Ishikawa (cell line): Measurements from ENCODE around the gene SV2B.

Experiments used
- CEBPB ChIP-seq: IDR thresholded peaks from 2 replicates; pipeline ENCODE4 v1.6.1; 2012
- CREB1 ChIP-seq: IDR thresholded peaks from 2 replicates; pipeline ENCODE4 v1.6.1; 2012; ENCODE audit warnings: low read depth
- EGR1 ChIP-seq: IDR thresholded peaks from 2 replicates; pipeline ENCODE4 v1.6.1; 2012
- EP300 ChIP-seq: IDR thresholded peaks from 2 replicates; pipeline ENCODE4 v1.6.1; 2012; ENCODE audit warnings: borderline replicate concordance
- FOXM1 ChIP-seq: IDR thresholded peaks from 2 replicates; pipeline ENCODE4 v1.6.1; 2012; ENCODE audit warnings: low read depth, borderline replicate concordance
- NFIC ChIP-seq: IDR thresholded peaks from 2 replicates; pipeline ENCODE4 v1.6.1; 2012
- RAD21 ChIP-seq: IDR thresholded peaks from 2 replicates; pipeline ENCODE4 v1.6.1; 2012; ENCODE audit warnings: low read depth
- TAF1 ChIP-seq: IDR thresholded peaks from 2 replicates; pipeline ENCODE4 v1.6.1; 2012; ENCODE audit warnings: low read depth, mild to moderate bottlenecking
- TCF12 ChIP-seq: IDR thresholded peaks from 2 replicates; pipeline ENCODE4 v1.6.1; 2012; ENCODE audit warnings: low read depth
- TEAD4 ChIP-seq: IDR thresholded peaks from 2 replicates; pipeline ENCODE4 v1.6.1; 2012
- USF1 ChIP-seq: IDR thresholded peaks from 2 replicates; pipeline ENCODE4 v1.6.1; 2012
- YY1 ChIP-seq: IDR thresholded peaks from 2 replicates; pipeline ENCODE4 v1.6.1; 2012; ENCODE audit warnings: low read depth
- TF ChIP-seq, protein P1 (sequence below): IDR thresholded peaks from 2 replicates; pipeline ENCODE4 v1.6.1; 2012; ENCODE audit warnings: low read depth, mild to moderate bottlenecking
- TF ChIP-seq, protein P2 (sequence below): IDR thresholded peaks from 2 replicates; pipeline ENCODE4 v1.6.1; 2012

GRCh38 chr15:91114301-91114700, 14.2 kb downstream of the SV2B start:
- TF ChIP-seq, protein P1, sequence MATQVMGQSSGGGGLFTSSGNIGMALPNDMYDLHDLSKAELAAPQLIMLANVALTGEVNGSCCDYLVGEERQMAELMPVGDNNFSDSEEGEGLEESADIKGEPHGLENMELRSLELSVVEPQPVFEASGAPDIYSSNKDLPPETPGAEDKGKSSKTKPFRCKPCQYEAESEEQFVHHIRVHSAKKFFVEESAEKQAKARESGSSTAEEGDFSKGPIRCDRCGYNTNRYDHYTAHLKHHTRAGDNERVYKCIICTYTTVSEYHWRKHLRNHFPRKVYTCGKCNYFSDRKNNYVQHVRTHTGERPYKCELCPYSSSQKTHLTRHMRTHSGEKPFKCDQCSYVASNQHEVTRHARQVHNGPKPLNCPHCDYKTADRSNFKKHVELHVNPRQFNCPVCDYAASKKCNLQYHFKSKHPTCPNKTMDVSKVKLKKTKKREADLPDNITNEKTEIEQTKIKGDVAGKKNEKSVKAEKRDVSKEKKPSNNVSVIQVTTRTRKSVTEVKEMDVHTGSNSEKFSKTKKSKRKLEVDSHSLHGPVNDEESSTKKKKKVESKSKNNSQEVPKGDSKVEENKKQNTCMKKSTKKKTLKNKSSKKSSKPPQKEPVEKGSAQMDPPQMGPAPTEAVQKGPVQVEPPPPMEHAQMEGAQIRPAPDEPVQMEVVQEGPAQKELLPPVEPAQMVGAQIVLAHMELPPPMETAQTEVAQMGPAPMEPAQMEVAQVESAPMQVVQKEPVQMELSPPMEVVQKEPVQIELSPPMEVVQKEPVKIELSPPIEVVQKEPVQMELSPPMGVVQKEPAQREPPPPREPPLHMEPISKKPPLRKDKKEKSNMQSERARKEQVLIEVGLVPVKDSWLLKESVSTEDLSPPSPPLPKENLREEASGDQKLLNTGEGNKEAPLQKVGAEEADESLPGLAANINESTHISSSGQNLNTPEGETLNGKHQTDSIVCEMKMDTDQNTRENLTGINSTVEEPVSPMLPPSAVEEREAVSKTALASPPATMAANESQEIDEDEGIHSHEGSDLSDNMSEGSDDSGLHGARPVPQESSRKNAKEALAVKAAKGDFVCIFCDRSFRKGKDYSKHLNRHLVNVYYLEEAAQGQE = no peak
- TF ChIP-seq TEAD4 (no peak), CEBPB (no peak), YY1 (no peak), EP300 (no peak), RAD21 (no peak), NFIC (no peak), TCF12 (no peak), TAF1 (no peak), CREB1 (no peak), USF1 (no peak), FOXM1 (no peak), EGR1 (no peak)
- TF ChIP-seq, protein P2, sequence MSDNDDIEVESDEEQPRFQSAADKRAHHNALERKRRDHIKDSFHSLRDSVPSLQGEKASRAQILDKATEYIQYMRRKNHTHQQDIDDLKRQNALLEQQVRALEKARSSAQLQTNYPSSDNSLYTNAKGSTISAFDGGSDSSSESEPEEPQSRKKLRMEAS = no peak
